Measurements from ENCODE around the gene PRCP. TPM values are rescaled to one million over a fixed set of nuclear protein-coding genes. Genes with fewer than 3 reads are reported as not detected.

Gene PRCP
- polyA plus RNA-seq, 1 of the 3 experiments (the other 2 are of a cell fraction), result 65.0 TPM

GRCh38 chr11:82889133-82890001 lies 10.9 kb downstream of the PRCP start:
- CTCF ChIA-PET, result interaction anchor here (1.4 to 4.2 kb wide), 2 partner anchors 22 to 361 kb away, joined by 3 to 16 read pairs; no protein-coding TSS in a partner anchor
- POLR2A ChIA-PET, result no interaction called here
- H3K36me3 ChIP-seq (replicated peaks in 1 of 2; ENCODE audit: control insufficient read depth in 1 of 2, insufficient read depth in 2 of 2, low read length in 1 of 2), result no peaks in the 10 kb centered on the region
- H4K20me1 ChIP-seq (ENCODE audit: insufficient read depth), result no peaks in the 10 kb centered on the region
- TF ChIP-seq RFX5 (IDR thresholded peaks at IDR 0.05; ENCODE audit: low read length) (no peak), NFIC (IDR thresholded peaks at IDR 0.05; ENCODE audit: borderline replicate concordance) (no peak), MAX (IDR thresholded peaks at IDR 0.05; ENCODE audit: low read depth) (no peak), MEF2A (IDR thresholded peaks at IDR 0.05; ENCODE audit: borderline replicate concordance, low read depth) (no peak), EP300 (IDR thresholded peaks at IDR 0.05; ENCODE audit: borderline replicate concordance in 1 of 2, low read depth in 1 of 2, low read length in 1 of 2) (no peak), RCOR1 (IDR thresholded peaks at IDR 0.05; ENCODE audit: low read length) (no peak), NRF1 (IDR thresholded peaks at IDR 0.05; ENCODE audit: low read depth, low read length) (no peak), ZBTB33 (IDR thresholded peaks at IDR 0.05; ENCODE audit: borderline replicate concordance, low read depth) (no peak), JUND (IDR thresholded peaks at IDR 0.05) (no peak), TEAD4 (IDR thresholded peaks at IDR 0.05; ENCODE audit: borderline replicate concordance, insufficient read depth) (no peak), PBX3 (IDR thresholded peaks at IDR 0.05) (no peak), EZH2phosphoT487 (IDR thresholded peaks at IDR 0.05; ENCODE audit: borderline replicate concordance, low read depth) (no peak), TCF12 (IDR thresholded peaks at IDR 0.05) (no peak), SMC3 (IDR thresholded peaks at IDR 0.05; ENCODE audit: low read depth, low read length) (no peak), TAF1 (IDR thresholded peaks at IDR 0.05; ENCODE audit: borderline replicate concordance, low read depth, low read length) (no peak)
- TF ChIP-seq, protein P1, sequence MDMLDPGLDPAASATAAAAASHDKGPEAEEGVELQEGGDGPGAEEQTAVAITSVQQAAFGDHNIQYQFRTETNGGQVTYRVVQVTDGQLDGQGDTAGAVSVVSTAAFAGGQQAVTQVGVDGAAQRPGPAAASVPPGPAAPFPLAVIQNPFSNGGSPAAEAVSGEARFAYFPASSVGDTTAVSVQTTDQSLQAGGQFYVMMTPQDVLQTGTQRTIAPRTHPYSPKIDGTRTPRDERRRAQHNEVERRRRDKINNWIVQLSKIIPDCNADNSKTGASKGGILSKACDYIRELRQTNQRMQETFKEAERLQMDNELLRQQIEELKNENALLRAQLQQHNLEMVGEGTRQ (IDR thresholded peaks at IDR 0.05; ENCODE audit: borderline replicate concordance, low read depth, low read length), result no peak
- TF ChIP-seq, protein P2, sequence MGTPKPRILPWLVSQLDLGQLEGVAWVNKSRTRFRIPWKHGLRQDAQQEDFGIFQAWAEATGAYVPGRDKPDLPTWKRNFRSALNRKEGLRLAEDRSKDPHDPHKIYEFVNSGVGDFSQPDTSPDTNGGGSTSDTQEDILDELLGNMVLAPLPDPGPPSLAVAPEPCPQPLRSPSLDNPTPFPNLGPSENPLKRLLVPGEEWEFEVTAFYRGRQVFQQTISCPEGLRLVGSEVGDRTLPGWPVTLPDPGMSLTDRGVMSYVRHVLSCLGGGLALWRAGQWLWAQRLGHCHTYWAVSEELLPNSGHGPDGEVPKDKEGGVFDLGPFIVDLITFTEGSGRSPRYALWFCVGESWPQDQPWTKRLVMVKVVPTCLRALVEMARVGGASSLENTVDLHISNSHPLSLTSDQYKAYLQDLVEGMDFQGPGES (IDR thresholded peaks at IDR 0.05; ENCODE audit: low read depth, low read length), result no peak
- no peaks in the 10 kb centered on the region for H3K27me3 ChIP-seq (ENCODE audit: insufficient read depth)
- 74% methylated on average over 6 of the region's 6 CpGs for WGBS (ENCODE audit: low lambda C conversion rate)
- peaks cover 0 to under 1% of the 10 kb centered on the region in 2 experiments; a peak in 2 of 4 replicates for H3K4me1 ChIP-seq (ENCODE audit: control insufficient read depth in 1 of 2, insufficient read depth in 2 of 2, low read depth in 1 of 2, low read length in 1 of 2)
- H3F3A ChIP-seq (replicated peaks; ENCODE audit: insufficient read depth), result no peaks in the 10 kb centered on the region
- H3K9me2 ChIP-seq, result 0 out of 2 replicates have a peak, but pooled peaks cover 3% of the 10 kb centered on the region
- DNase-seq, result no peak
- H3K9me3 ChIP-seq, result no peaks in the 10 kb centered on the region
- no peak overlapping the region for H2AFZ ChIP-seq (ENCODE audit: low read depth)
- no peak overlapping the region for H3K27ac ChIP-seq (ENCODE audit: low read depth in 2 of 2, low read length in 1 of 2)
- H3K79me2 ChIP-seq (ENCODE audit: insufficient read depth), result no peaks in the 10 kb centered on the region; the same call in none of the 2 replicates
- no peak overlapping the region for H3K9ac ChIP-seq
- no peak overlapping the region for H3K4me2 ChIP-seq
- no peak overlapping the region for H3K4me3 ChIP-seq (ENCODE audit: low read depth in 2 of 2, low read length in 1 of 2)

Data from SK-N-SH (cell line).